CD4-positive, alpha-beta T cell treated with Interleukin-6 for 4 hours (primary cell): ENCODE results near the gene PPIE.

Experiments
- DNase-seq: peaks from one replicate; pipeline ENCODE4 v3.0.0-alpha.2; 2020; ENCODE audit warnings: mixed read lengths

PPIE gene

DNA sequence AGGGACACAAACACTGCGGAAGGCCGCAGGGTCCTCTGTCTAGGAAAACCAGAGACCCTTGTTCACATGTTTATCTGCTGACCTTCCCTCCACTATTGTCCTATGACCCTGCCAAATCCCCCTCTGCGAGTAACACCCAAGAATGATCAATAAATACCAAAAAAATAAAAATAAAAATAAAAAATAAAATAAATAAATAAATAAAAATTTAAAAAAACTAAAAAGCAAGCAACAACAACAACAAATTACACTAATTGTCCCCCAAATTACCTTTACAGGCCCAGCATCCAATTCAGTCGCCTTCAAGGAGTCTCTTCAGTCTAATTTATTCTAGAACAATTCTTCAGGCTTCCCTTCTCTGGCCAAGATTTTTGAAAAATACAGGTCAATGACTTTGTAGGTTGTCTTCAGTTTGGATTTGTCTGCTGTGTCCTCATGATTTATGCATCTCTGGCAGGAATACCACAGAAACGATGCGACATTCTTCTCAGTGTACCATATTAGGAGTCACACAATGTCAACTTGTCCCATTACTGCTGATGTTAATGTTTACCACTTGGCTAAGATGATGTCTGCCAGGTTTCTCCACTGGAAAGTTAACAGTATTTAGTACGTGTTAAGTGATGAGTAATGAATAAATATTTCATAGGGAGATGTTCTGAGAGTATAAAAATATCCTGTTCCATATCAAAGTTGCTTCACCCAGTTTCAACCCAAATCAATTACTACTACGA is 70.3 kb downstream of the PPIE start:
- DNase-seq = no peak

DNA sequence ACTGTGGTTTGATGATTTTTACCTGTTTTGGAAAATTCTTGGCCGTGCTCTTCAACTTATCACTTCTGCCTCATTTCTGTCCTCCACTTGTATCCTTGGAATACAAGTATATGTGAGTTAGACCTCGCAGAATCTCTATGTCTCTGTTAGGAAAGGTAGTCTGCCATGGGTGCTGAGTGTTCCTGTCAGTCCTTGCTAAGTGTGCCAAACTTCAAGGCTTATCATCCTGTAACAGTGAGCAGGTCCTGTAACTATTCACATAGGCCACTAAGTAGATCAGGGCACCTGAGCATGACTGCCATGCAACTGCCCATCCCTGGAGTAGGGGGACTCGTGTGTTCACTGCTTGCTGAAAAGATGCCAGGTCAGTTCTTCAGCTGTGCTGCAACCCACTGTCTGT is 74.2 kb downstream of the PPIE start:
- no peak for DNase-seq
